GM19324 (cell line): ENCODE measurements around the gene KAZN.

Experiments used
- ATAC-seq: cut with Tn5 transposase; IDR thresholded peaks from one replicate; pipeline ENCODE4 v1.9.1; 2021; ENCODE audit warnings: mild to moderate bottlenecking, moderate library complexity; ENCODE audit not compliant: unreplicated experiment, low FRiP score

KAZN gene

GRCh38 chr1:14759843-14760242, 161.4 kb downstream of the KAZN start:
- ATAC-seq: no peak

- ATAC-seq: no peak
Observed at GRCh38 chr1:14760780-14761179, 162.3 kb downstream of the KAZN start.

GRCh38 chr1:14761291-14762153, 163.0 kb downstream of the KAZN start:
- no peak for ATAC-seq

- no peak for ATAC-seq
Observed at GRCh38 chr1:14763977-14764376, 165.5 kb downstream of the KAZN start.

- ATAC-seq: no peak
Observed at GRCh38 chr1:14765773-14766172, 167.3 kb downstream of the KAZN start.

GRCh38 chr1:14767075-14767474, 168.6 kb downstream of the KAZN start:
- no peak for ATAC-seq

GRCh38 chr1:14768582-14769304, 170.3 kb downstream of the KAZN start:
- ATAC-seq: no peak

- no peak for ATAC-seq
Observed at GRCh38 chr1:14769486-14770274, 171.2 kb downstream of the KAZN start.

GRCh38 chr1:14773396-14774025, 175.0 kb downstream of the KAZN start:
- no peak for ATAC-seq

- no peak for ATAC-seq
Observed at GRCh38 chr1:14774225-14774624, 175.7 kb downstream of the KAZN start.

GRCh38 chr1:14774988-14775387, 176.5 kb downstream of the KAZN start:
- no peak for ATAC-seq

- ATAC-seq: no peak
Observed at GRCh38 chr1:14775434-14775833, 176.9 kb downstream of the KAZN start.

GRCh38 chr1:14777516-14778506, 179.3 kb downstream of the KAZN start:
- no peak for ATAC-seq

- ATAC-seq: no peak
Observed at GRCh38 chr1:14778541-14778897, 180.0 kb downstream of the KAZN start.

GRCh38 chr1:14778898-14779865, 180.7 kb downstream of the KAZN start:
- ATAC-seq: no peak

- no peak for ATAC-seq
Observed at GRCh38 chr1:14780271-14780670, 181.8 kb downstream of the KAZN start.

- no peak for ATAC-seq
Observed at GRCh38 chr1:14781811-14782210, 183.3 kb downstream of the KAZN start.
